H9 (cell line): ENCODE measurements around the gene LAMA5. TPM values are rescaled to one million over a fixed set of nuclear protein-coding genes. Genes with fewer than 3 reads are reported as not detected.
A peak's percentile ranks its signal among the peaks of the same experiment; 100 is the strongest.

ENCODE experiments used
- DNase-seq: peaks from one replicate; pipeline ENCODE4 v3.0.0-alpha.2; 2017
- H2AFZ ChIP-seq: one replicate; pipeline ENCODE4 v1.6.1; 2013; ENCODE audit warnings: mild to moderate bottlenecking, low read length, control low read depth, moderate library complexity
- H2AK5ac ChIP-seq: 2 replicates; pipeline ENCODE4 v1.6.1; 2013; ENCODE audit warnings: low read length, control low read depth, mixed read lengths; ENCODE audit not compliant: insufficient read length
- H2BK120ac ChIP-seq: one replicate; pipeline ENCODE4 v1.6.1; 2013; ENCODE audit warnings: low read depth, mild to moderate bottlenecking, low read length, control low read depth, inconsistent platforms; ENCODE audit not compliant: poor library complexity, severe bottlenecking
- H2BK12ac ChIP-seq: 2 replicates; pipeline ENCODE4 v1.6.1; 2013; ENCODE audit warnings: low read length, control low read depth, mixed read lengths, low read depth; ENCODE audit not compliant: insufficient read length
- H2BK15ac ChIP-seq: 2 replicates; pipeline ENCODE4 v1.6.1; 2013; ENCODE audit warnings: low read depth, low read length, control low read depth
- H2BK20ac ChIP-seq: one replicate; pipeline ENCODE4 v1.6.1; 2013; ENCODE audit warnings: low read depth, mild to moderate bottlenecking, low read length, control low read depth, inconsistent platforms; ENCODE audit not compliant: poor library complexity, severe bottlenecking
- H2BK5ac ChIP-seq: 2 replicates; pipeline ENCODE4 v1.6.1; 2013; ENCODE audit warnings: low read length, control low read depth, mixed read lengths; ENCODE audit not compliant: insufficient read length
- H3K14ac ChIP-seq: 2 replicates; pipeline ENCODE4 v1.6.1; 2013; ENCODE audit warnings: low read length, control low read depth; ENCODE audit not compliant: insufficient read depth
- H3K18ac ChIP-seq: 2 replicates; pipeline ENCODE4 v1.6.1; 2013; ENCODE audit warnings: low read depth, mild to moderate bottlenecking, mixed read lengths, low read length, control low read depth; ENCODE audit not compliant: insufficient read length
- H3K23ac ChIP-seq: 2 replicates; pipeline ENCODE4 v1.6.1; 2013; ENCODE audit warnings: low read length, control low read depth, mixed read lengths, low read depth; ENCODE audit not compliant: insufficient read length
- H3K23me2 ChIP-seq: 2 replicates; pipeline ENCODE4 v1.6.1; 2013; ENCODE audit warnings: low read depth, mild to moderate bottlenecking, mixed read lengths, low read length, control low read depth; ENCODE audit not compliant: insufficient read length, poor library complexity, severe bottlenecking
- H3K27ac ChIP-seq: 2 replicates; pipeline ENCODE4 v1.5.1; 2013; ENCODE audit warnings: low read length, control low read depth, mixed read lengths, low read depth; ENCODE audit not compliant: insufficient read length
- H3K27me3 ChIP-seq: 2 replicates; pipeline ENCODE4 v1.6.1; 2013; ENCODE audit warnings: low read length, control low read depth, inconsistent platforms; ENCODE audit not compliant: insufficient read depth
- H3K4ac ChIP-seq: 2 replicates; pipeline ENCODE4 v1.6.1; 2013; ENCODE audit warnings: low read depth, mild to moderate bottlenecking, control low read depth, inconsistent platforms, low read length, moderate library complexity
- H3K4me1 ChIP-seq: 2 replicates; pipeline ENCODE4 v1.6.1; 2013; ENCODE audit warnings: low read length, control low read depth, inconsistent platforms; ENCODE audit not compliant: insufficient read depth
- H3K4me2 ChIP-seq: 2 replicates; pipeline ENCODE4 v1.6.1; 2013; ENCODE audit warnings: low read length, control low read depth, mixed read lengths; ENCODE audit not compliant: insufficient read length, insufficient read depth
- H3K56ac ChIP-seq: 2 replicates; pipeline ENCODE4 v1.6.1; 2013; ENCODE audit warnings: low read depth, mild to moderate bottlenecking, mixed read lengths, low read length, control low read depth; ENCODE audit not compliant: insufficient read length
- H3K79me1 ChIP-seq: 2 replicates; pipeline ENCODE4 v1.6.1; 2013; ENCODE audit warnings: low read depth, mild to moderate bottlenecking, moderate library complexity, low read length, control low read depth, inconsistent platforms; ENCODE audit not compliant: insufficient read depth, poor library complexity, severe bottlenecking
- H3K79me2 ChIP-seq: 2 replicates; pipeline ENCODE4 v1.6.1; 2013; ENCODE audit warnings: low read length, control low read depth, inconsistent platforms; ENCODE audit not compliant: insufficient read depth
- H3K9ac ChIP-seq: 2 replicates; pipeline ENCODE4 v1.6.1; 2013; ENCODE audit warnings: low read length, control low read depth, mixed read lengths; ENCODE audit not compliant: insufficient read length; ENCODE audit errors: extremely low read depth
- H3K9me3 ChIP-seq: one replicate; pipeline ENCODE4 v1.6.1; 2013; ENCODE audit warnings: low read depth, low read length, inconsistent platforms; ENCODE audit not compliant: control insufficient read depth
- H3T11ph ChIP-seq: one replicate; pipeline ENCODE4 v1.6.1; 2013; ENCODE audit warnings: mild to moderate bottlenecking, low read length, control low read depth, inconsistent platforms
- H4K20me1 ChIP-seq: one replicate; pipeline ENCODE4 v1.6.1; 2013; ENCODE audit not compliant: control insufficient read depth, insufficient read length, insufficient read depth
- H4K5ac ChIP-seq: 2 replicates; pipeline ENCODE4 v1.6.1; 2013; ENCODE audit warnings: low read depth, mild to moderate bottlenecking, mixed read lengths, low read length, control low read depth; ENCODE audit not compliant: insufficient read length
- H4K8ac ChIP-seq: replicated peaks from 2 replicates; pipeline ENCODE4 v1.6.1; 2013; ENCODE audit warnings: low read length, control low read depth, mixed read lengths, low read depth; ENCODE audit not compliant: insufficient read length
- H4K91ac ChIP-seq: 2 replicates; pipeline ENCODE4 v1.6.1; 2013; ENCODE audit warnings: low read depth, mild to moderate bottlenecking, moderate library complexity, mixed read lengths, low read length, control low read depth; ENCODE audit not compliant: insufficient read length
- H3K27ac Mint-ChIP-seq, 3 experiments: 2 replicates in 2 of 3; 3 replicates in 1 of 3; pipeline ENCODE4 v1.8.0; 2020 to 2021; ENCODE audit warnings: mixed read lengths in 3 of 3, mild to moderate bottlenecking in 1 of 3, moderate library complexity in 1 of 3
- H3K27me3 Mint-ChIP-seq: 2 replicates; pipeline ENCODE4 v1.8.0; 2021; ENCODE audit warnings: low read depth, mild to moderate bottlenecking, moderate library complexity, mixed read lengths
- H3K36me3 Mint-ChIP-seq, 3 experiments: 2 replicates in 2 of 3; 3 replicates in 1 of 3; pipeline ENCODE4 v1.8.0; 2020 to 2021; ENCODE audit warnings: low read depth in 3 of 3, mixed read lengths in 3 of 3; ENCODE audit not compliant: insufficient read depth in 1 of 3
- H3K4me1 Mint-ChIP-seq, 2 experiments: 2 replicates each; pipeline ENCODE4 v1.8.0; 2020; ENCODE audit warnings: mixed read lengths in 2 of 2
- H3K4me3 Mint-ChIP-seq, 2 experiments: 2 replicates in 1 of 2; 3 replicates in 1 of 2; pipeline ENCODE4 v1.8.0; 2020 to 2021; ENCODE audit warnings: mild to moderate bottlenecking in 2 of 2, mixed read lengths in 2 of 2, moderate library complexity in 1 of 2
- H3K9me3 Mint-ChIP-seq, 2 experiments: 2 replicates in 1 of 2; 3 replicates in 1 of 2; pipeline ENCODE4 v1.8.0; 2020; ENCODE audit warnings: mild to moderate bottlenecking in 2 of 2, mixed read lengths in 2 of 2, moderate library complexity in 1 of 2
- CTCF ChIP-seq: fragments of 200-600 bp; sonication (generic); conservative IDR thresholded peaks from 3 replicates; pipeline ENCODE4 v1.8.0; 2021; ENCODE audit warnings: antibody characterized with exemption, mild to moderate bottlenecking
- WGBS: extraction: QIAGEN DNeasy Blood & Tissue Kit; methylation state at CpG from one replicate; pipeline ENCODE4 v1.1.7; 2013; ENCODE audit warnings: missing lambda C conversion rate, low lambda C conversion rate, mixed read lengths; ENCODE audit not compliant: insufficient read length; ENCODE audit errors: extremely low coverage; 5-methylcytosine and 5-hydroxymethylcytosine counted together
- total RNA-seq: library from RNA; stranded (reverse); gene quantifications from 2 replicates; pipeline ENCODE4 v1.2.1, GENCODE V29; 2021

LAMA5 gene
- total RNA-seq, 1 experiment from 2014 or later, result 200 TPM

GRCh38 chr20:62361799-62362589 is 5.1 kb downstream of the LAMA5 start:
- Histone ChIP-seq H3K79me1 (peaks cover 9% of the 10 kb centered on the region), H4K91ac (peak overlapping the region; percentile 99), H2BK120ac (no peak overlapping the region), H3K9ac (no peak overlapping the region), H3K23me2 (peaks cover 11% of the 10 kb centered on the region), H3K56ac (no peak overlapping the region), H4K20me1 (no peaks in the 10 kb centered on the region), H3K4ac (peak overlapping the region; percentile 75), H3K14ac (peak overlapping the region; percentile 65), H2BK5ac (no peak overlapping the region), H3T11ph (no peak overlapping the region), H3K9me3 (no peaks in the 10 kb centered on the region), H2BK15ac (no peak overlapping the region), H4K5ac (peak overlapping the region; percentile 4), H2AFZ (no peak overlapping the region), H3K4me1 (peaks cover 5% of the 10 kb centered on the region; the same call in 1 of the 2 replicates), H4K8ac (no peak overlapping the region), H2BK12ac (peak overlapping the region; percentile 90), H3K27ac (peak overlapping the region; percentile 25), H2BK20ac (no peak overlapping the region), H3K4me2 (no peak overlapping the region), H2AK5ac (peak overlapping the region; percentile 44), H3K23ac (no peak overlapping the region), H3K27me3 (no peaks in the 10 kb centered on the region), H3K79me2 (peaks cover 10% of the 10 kb centered on the region; the same call in 1 of the 2 replicates), H3K18ac (peak overlapping the region; percentile 73)
- Mint-ChIP-seq H3K4me1 (peaks cover 30 to 57% of the 10 kb centered on the region in 2 experiments), H3K4me3 (peak overlapping the region; percentile 47 to 63; a peak in 4 of 5 replicates), H3K27ac (peak overlapping the region; percentile 96 to 98 (median 97)), H3K27me3 (no peaks in the 10 kb centered on the region), H3K36me3 (peaks cover 0 to 4% (median 2%) of the 10 kb centered on the region in 3 experiments; a peak in 4 of 7 replicates), H3K9me3 (no peaks in the 10 kb centered on the region)
- TF ChIP-seq CTCF, result no peak
- WGBS, result no CpG with 5 or more reads among the region's 34 CpGs
- peak; percentile 96 for DNase-seq
